ENCODE data around the gene NBPF3.

Gene NBPF3

GRCh38 chr1:21494196-21494595 is 54.3 kb downstream of the NBPF3 start:
- no peak for DNase-seq (ENCODE audit: low read depth in 2 of 2)

- no peak for DNase-seq (ENCODE audit: low read depth in 2 of 2)
These were observed 55.4 kb downstream of the NBPF3 start for GRCh38 chr1:21495225-21495820.

GRCh38 chr1:21496063-21496462 is 56.1 kb downstream of the NBPF3 start:
- no peak for DNase-seq (ENCODE audit: low read depth in 2 of 2)

- no peak for DNase-seq (ENCODE audit: low read depth in 2 of 2)
These were observed 56.9 kb downstream of the NBPF3 start for GRCh38 chr1:21496886-21497285.

- no peak for DNase-seq (ENCODE audit: low read depth in 2 of 2)
These were observed 57.6 kb downstream of the NBPF3 start for GRCh38 chr1:21497466-21498061.

GRCh38 chr1:21499283-21499950 is 59.5 kb downstream of the NBPF3 start:
- no peak for DNase-seq (ENCODE audit: low read depth in 2 of 2)

GRCh38 chr1:21503706-21504377 is 63.9 kb downstream of the NBPF3 start:
- DNase-seq (ENCODE audit: low read depth in 2 of 2) = no peak

- DNase-seq (ENCODE audit: low read depth in 2 of 2) = no peak
These were observed 66.9 kb downstream of the NBPF3 start for GRCh38 chr1:21506804-21507203.

- no peak for DNase-seq (ENCODE audit: low read depth in 2 of 2)
These were observed 67.8 kb downstream of the NBPF3 start for GRCh38 chr1:21507511-21508270.

- DNase-seq (ENCODE audit: low read depth in 2 of 2) = peak; percentile 13 to 39
These were observed 68.8 kb downstream of the NBPF3 start for GRCh38 chr1:21508580-21509350.

GRCh38 chr1:21509351-21510112 is 69.6 kb downstream of the NBPF3 start, which contains the start of gene ALPL:
ALPL (plus strand) TSS chr1:21509423; CDS start chr1:21554082, 44,659 bp downstream.
- no peak for DNase-seq (ENCODE audit: low read depth in 2 of 2)

GRCh38 chr1:21510113-21510493 is 70.2 kb downstream of the NBPF3 start:
- no peak for DNase-seq (ENCODE audit: low read depth in 2 of 2)

GRCh38 chr1:21510885-21511578 is 71.1 kb downstream of the NBPF3 start:
- DNase-seq (ENCODE audit: low read depth in 2 of 2) = no peak

GRCh38 chr1:21511579-21512522 is 71.9 kb downstream of the NBPF3 start:
- DNase-seq (ENCODE audit: low read depth in 2 of 2) = no peak

- no peak for DNase-seq (ENCODE audit: low read depth in 2 of 2)
These were observed 74.3 kb downstream of the NBPF3 start for GRCh38 chr1:21514245-21514644.

GRCh38 chr1:21517161-21517589 is 77.2 kb downstream of the NBPF3 start:
- no peak for DNase-seq (ENCODE audit: low read depth in 2 of 2)

- no peak for DNase-seq (ENCODE audit: low read depth in 2 of 2)
These were observed 77.9 kb downstream of the NBPF3 start for GRCh38 chr1:21517660-21518480.

All from stimulated activated CD8-positive, alpha-beta memory T cell treated with anti-CD3 and anti-CD28 coated beads, Interleukin-7, amount 100 ng/mL, for 4 hours (primary cell).